HepG2 (cell line): ENCODE data around the gene BAHCC1. TPM values are rescaled to one million over a fixed set of nuclear protein-coding genes. Genes with fewer than 3 reads are reported as not detected.

ENCODE experiments used
- ATAC-seq: fragments of 200-7000 bp; cut with Tn5 transposase; 3 replicates; pipeline ENCODE4 v1.9.1; 2020; ENCODE audit warnings: mild to moderate bottlenecking, moderate library complexity
- BruUV-seq: library from RNA; stranded (reverse); fragments of 400-500 nt; replicated peaks from 2 replicates; lab custom pipeline; 2021; lab: Mats Ljungman, UMichigan
- CTCF ChIA-PET: fragments of 300-600 bp; formaldehyde crosslinking; extraction: SDS; loops from one replicate; lab custom pipeline; 2021; ENCODE audit warnings: low total read pairs, inconsistent platforms, low intra/inter-chr PET ratio; lab: Yijun Ruan, JAX
- POLR2A ChIA-PET: fragments of 350-600 bp; sonication (Branson Sonifier 250); formaldehyde crosslinking; loops from one replicate; lab custom pipeline; 2020; ENCODE audit warnings: antibody characterized with exemption, inconsistent platforms; lab: Yijun Ruan, JAX
- DNase-seq: peaks from one replicate; pipeline ENCODE4 v3.0.0-alpha.2; 2015; ENCODE audit warnings: low spot score
- FAIRE-seq: peaks from 3 replicates; lab custom pipeline; 2011; peaks lifted over from hg19 to GRCh38; lab: Jason Lieb, UNC
- H2AFZ ChIP-seq: one replicate; pipeline ENCODE4 v1.6.1; 2011; ENCODE audit warnings: low read length, inconsistent platforms
- H3K27ac ChIP-seq: fragments of 300-600 bp; 3 replicates; pipeline ENCODE4 v1.8.0; 2011; ENCODE audit warnings: mixed run types, mild to moderate bottlenecking, mixed read lengths, low read length, inconsistent platforms; ENCODE audit not compliant: insufficient read depth; ENCODE audit errors: extremely low read length
- H3K27me3 ChIP-seq, 2 experiments: fragments of 200-600 bp in 1 of 2; 2 replicates in 1 of 2; 3 replicates in 1 of 2; pipeline versions ENCODE4 v1.6.0 to v1.8.0; 2011; ENCODE audit warnings: low read length in 2 of 2, mild to moderate bottlenecking in 2 of 2, moderate library complexity in 2 of 2, inconsistent platforms in 1 of 2; ENCODE audit not compliant: insufficient read depth in 2 of 2, control insufficient read depth in 1 of 2
- H3K36me3 ChIP-seq, 2 experiments: fragments of 200-600 bp in 1 of 2; replicated peaks in 1 of 2; 2 replicates in 1 of 2; 3 replicates in 1 of 2; pipeline versions ENCODE4 v1.5.1 to v1.8.0; 2011; ENCODE audit warnings: low read length in 2 of 2, inconsistent platforms in 1 of 2; ENCODE audit not compliant: insufficient read depth in 2 of 2, control insufficient read depth in 1 of 2
- H3K4me1 ChIP-seq: 2 replicates; pipeline ENCODE4 v1.5.1; 2012; ENCODE audit warnings: low read length, inconsistent platforms; ENCODE audit not compliant: insufficient read depth
- H3K4me2 ChIP-seq: 2 replicates; pipeline ENCODE4 v1.6.0; 2011; ENCODE audit warnings: low read depth, low read length, inconsistent platforms
- H3K4me3 ChIP-seq, 3 experiments: fragments of 200-600 bp in 1 of 3; sonication (generic), shearing (Covaris generic) in 1 of 3; replicated peaks in 1 of 3; 2 replicates each; pipeline ENCODE4 v1.5.1; 2011 to 2016; ENCODE audit warnings: low read length in 3 of 3, inconsistent platforms in 2 of 3, low read depth in 2 of 3, mild to moderate bottlenecking in 2 of 3, control low read depth in 1 of 3, mixed read lengths in 1 of 3; ENCODE audit not compliant: insufficient read depth in 1 of 3
- H3K79me2 ChIP-seq: one replicate; pipeline ENCODE4 v1.6.1; 2011; ENCODE audit warnings: low read length, inconsistent platforms; ENCODE audit not compliant: insufficient read depth
- H3K9ac ChIP-seq: 2 replicates; pipeline ENCODE4 v1.6.0; 2011; ENCODE audit warnings: mild to moderate bottlenecking, low read depth, low read length, inconsistent platforms; ENCODE audit not compliant: insufficient read depth
- H3K9me3 ChIP-seq: 2 replicates; pipeline ENCODE4 v1.5.1; 2012; ENCODE audit warnings: mild to moderate bottlenecking, low read length
- H4K20me1 ChIP-seq: 2 replicates; pipeline ENCODE4 v1.6.0; 2011; ENCODE audit warnings: inconsistent platforms, mild to moderate bottlenecking, low read length, moderate library complexity; ENCODE audit not compliant: insufficient read depth
- AGO1 ChIP-seq: fragments of 200-400 bp; formaldehyde crosslinking; IDR thresholded peaks from 2 replicates; pipeline ENCODE4 v1.6.1; 2017; ENCODE audit warnings: mild to moderate bottlenecking, low read depth, low read length, moderate library complexity; ENCODE audit not compliant: poor library complexity, severe bottlenecking
- ASH2L ChIP-seq: fragments of 300-600, 200-600 bp; sonication (generic); IDR thresholded peaks from 2 replicates; pipeline ENCODE4 v1.7.0; 2017; ENCODE audit warnings: low read depth, mild to moderate bottlenecking, moderate library complexity, mixed read lengths, low read length; ENCODE audit not compliant: insufficient read length
- HIVEP1 ChIP-seq: sonication (generic); formaldehyde crosslinking; IDR thresholded peaks from 2 replicates; pipeline ENCODE4 v1.4.0; 2020; ENCODE audit warnings: mild to moderate bottlenecking, missing genetic modification reagents
- HNF4G ChIP-seq, 2 experiments: sonication (generic) in 1 of 2; formaldehyde crosslinking in 1 of 2; IDR thresholded peaks; 2 replicates each; pipeline versions ENCODE4 v1.4.0 to v1.6.1; 2011 to 2020; ENCODE audit warnings: borderline replicate concordance in 2 of 2, low read depth in 2 of 2, mild to moderate bottlenecking in 2 of 2, low read length in 1 of 2, missing genetic modification reagents in 1 of 2, moderate library complexity in 1 of 2
- KLF11 ChIP-seq: IDR thresholded peaks from 2 replicates; pipeline ENCODE4 v1.6.1; 2016; ENCODE audit warnings: missing compliant biosample characterization
- KMT2A ChIP-seq: sonication (generic); formaldehyde crosslinking; IDR thresholded peaks from 2 replicates; pipeline ENCODE4 v1.4.0; 2020; ENCODE audit warnings: missing genetic modification reagents
- MXD4 ChIP-seq: IDR thresholded peaks from 2 replicates; pipeline ENCODE4 v1.6.1; 2016; ENCODE audit warnings: mild to moderate bottlenecking, missing biosample characterization, missing genetic modification reagents
- MYNN ChIP-seq: sonication (generic); formaldehyde crosslinking; IDR thresholded peaks from 2 replicates; pipeline ENCODE4 v1.4.0; 2020; ENCODE audit warnings: mild to moderate bottlenecking, low read depth, missing genetic modification reagents
- NFATC3 ChIP-seq: sonication (generic); formaldehyde crosslinking; IDR thresholded peaks from 2 replicates; pipeline ENCODE4 v1.5.1; 2020; ENCODE audit warnings: mild to moderate bottlenecking, missing genetic modification reagents
- NFIC ChIP-seq: IDR thresholded peaks from 2 replicates; pipeline ENCODE4 v1.6.1; 2012; ENCODE audit warnings: mild to moderate bottlenecking, low read length, inconsistent platforms
- PHF21A ChIP-seq: sonication (generic); formaldehyde crosslinking; IDR thresholded peaks from 2 replicates; pipeline ENCODE4 v1.5.0; 2020; ENCODE audit warnings: mild to moderate bottlenecking, missing genetic modification reagents
- SAP130 ChIP-seq: IDR thresholded peaks from 2 replicates; pipeline ENCODE4 v1.6.1; 2016; ENCODE audit warnings: low read depth
- TCF7L2 ChIP-seq: IDR thresholded peaks from 2 replicates; pipeline ENCODE4 v1.6.1; 2011; ENCODE audit warnings: mild to moderate bottlenecking, low read depth, low read length, moderate library complexity
- ZFP62 ChIP-seq: sonication (generic); formaldehyde crosslinking; IDR thresholded peaks from 2 replicates; pipeline ENCODE4 v1.4.0; 2020; ENCODE audit warnings: missing genetic modification reagents
- ZFY ChIP-seq: sonication (generic); formaldehyde crosslinking; IDR thresholded peaks from 2 replicates; pipeline ENCODE4 v1.4.0; 2020; ENCODE audit warnings: missing genetic modification reagents
- ZMYM4 ChIP-seq: sonication (generic); formaldehyde crosslinking; IDR thresholded peaks from 2 replicates; pipeline ENCODE4 v1.8.1; 2023; ENCODE audit warnings: mild to moderate bottlenecking, missing genetic modification reagents
- ZNF761 ChIP-seq: sonication (generic); formaldehyde crosslinking; conservative IDR thresholded peaks from 2 replicates; pipeline ENCODE4 v1.4.0; 2020; ENCODE audit warnings: mild to moderate bottlenecking, missing genetic modification reagents
- WGBS: methylation state at CpG from one replicate; pipeline ENCODE4 v1.1.6; 2017; ENCODE audit warnings: low lambda C conversion rate; 5-methylcytosine and 5-hydroxymethylcytosine counted together
- in situ Hi-C: cut with HindIII; loops from 2 replicates; pipeline ENCODE4 v1.10.0; 2017; ENCODE audit warnings: low pct_unique_long_range_greater_than_20kb; ENCODE audit not compliant: extremely low pct_ligation_motif_present
- intact Hi-C: fragments of 100-400 bp; cut with micrococcal nuclease; formaldehyde crosslinking; loops from one replicate; pipeline ENCODE4 v1.10.0; 2022; ENCODE audit not compliant: unreplicated experiment
- polyA plus RNA-seq, 8 experiments: library from polyadenylated mRNA; depleted of rRNA in 3 of 8; stranded (reverse) in 7 of 8; unstranded in 1 of 8; fragments of >200 nt; fragmentation: Illumina TruSeq in 4 of 8; extraction: Trizol in 4 of 8; gene quantifications; 2 replicates each; pipeline versions ENCODE4 v1.2.1 to v1.2.3, GENCODE V29; 2011 to 2016; ENCODE audit warnings: low read depth in 4 of 8, missing spikeins in 1 of 8, mixed read lengths in 1 of 8; ENCODE audit not compliant: insufficient read depth in 1 of 8
- total RNA-seq, 5 experiments: library from RNA; depleted of rRNA; stranded (reverse); fragments of >200 nt; fragmentation: Illumina TruSeq; extraction: Trizol; gene quantifications; 2 replicates each; pipeline ENCODE4 v1.2.3, GENCODE V29; 2016; ENCODE audit warnings: low read depth in 1 of 5
- TF ChIP-seq, protein P1 (sequence below): IDR thresholded peaks from 2 replicates; pipeline ENCODE4 v1.6.1; 2016; ENCODE audit warnings: mild to moderate bottlenecking
- TF ChIP-seq, protein P2 (sequence below): IDR thresholded peaks from 2 replicates; pipeline ENCODE4 v1.4.0; 2020; ENCODE audit warnings: mild to moderate bottlenecking, missing genetic modification reagents

The BAHCC1 gene
- total and polyA plus RNA-seq, 2 of the 13 experiments (the other 11 are each of a cell fraction or from before 2014, with no cell fraction given) = 1.4 to 1.7 TPM

DNA sequence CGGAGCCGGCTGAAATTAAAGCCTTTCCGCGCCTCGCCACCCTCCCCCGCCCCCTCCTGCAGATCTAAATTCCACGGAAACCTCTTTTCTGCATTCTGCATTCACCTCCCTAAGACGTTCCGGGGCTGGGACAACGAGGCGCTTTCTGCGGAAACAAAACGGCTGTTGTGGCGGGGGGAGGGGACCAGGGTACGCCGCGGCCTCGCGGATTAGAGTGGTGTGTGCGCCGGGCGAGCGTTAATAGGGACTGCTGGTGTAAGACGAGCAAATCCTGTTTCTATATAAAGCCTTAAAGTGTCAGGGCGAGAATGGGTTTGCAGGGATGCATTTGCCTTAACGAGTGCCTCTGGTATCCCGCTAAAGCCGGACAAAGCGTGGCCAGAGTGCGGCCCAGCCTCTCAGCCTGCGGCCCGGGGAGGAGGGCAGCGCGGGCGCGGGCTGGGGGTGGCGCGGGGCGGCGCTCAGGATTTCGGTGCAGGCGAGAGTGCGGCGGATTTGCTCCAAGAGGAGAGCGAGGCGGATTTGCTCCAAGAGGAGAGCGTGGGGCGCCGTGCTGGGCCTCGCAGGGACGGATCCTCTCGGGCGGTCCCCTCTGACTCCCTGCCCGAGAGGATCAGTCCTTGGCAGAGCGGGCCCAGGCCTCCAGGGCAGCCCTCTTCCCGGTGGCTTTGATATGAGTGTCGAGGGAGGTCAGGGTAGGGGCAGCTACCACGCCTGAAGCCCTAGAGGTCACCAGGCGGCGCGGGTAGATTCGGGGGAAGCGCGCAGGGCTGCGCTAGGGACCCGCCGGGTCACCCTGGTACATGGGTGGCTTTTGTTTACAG lies 5.1 kb downstream of the BAHCC1 start:
- H3K9ac ChIP-seq = peak overlapping the region; percentile 61
- H4K20me1 ChIP-seq = peaks cover 4% of the 10 kb centered on the region
- no TSS peak for BruUV-seq
- no peak for DNase-seq
- no peak for FAIRE-seq
- POLR2A ChIA-PET = interaction anchor here (1.4 to 1.6 kb wide), 2 partner anchors 8 to 105 kb away, joined by 3 to 4 read pairs; partner anchors contain the start of gene SLC38A10
- in situ Hi-C loops = no loop called here
- peak overlapping the region; percentile 45 for H3K27ac ChIP-seq
- no peak overlapping the region for H2AFZ ChIP-seq
- H3K9me3 ChIP-seq = no peaks in the 10 kb centered on the region
- WGBS = 16% methylated on average over 42 of the region's 67 CpGs
- peak overlapping the region; percentile 69 for H3K4me2 ChIP-seq
- ATAC-seq = peak; percentile 4; the same call in 2 of the 3 replicates
- peaks cover 3 to 59% of the 10 kb centered on the region in 2 experiments; a peak in 4 of 5 replicates for H3K27me3 ChIP-seq
- H3K4me1 ChIP-seq = peaks cover 63% of the 10 kb centered on the region
- peak overlapping the region; percentile 72 to 87 (median 74); a peak in 5 of 6 replicates for H3K4me3 ChIP-seq
- intact Hi-C loops = loop anchor here (5.0 kb wide), 1 partner anchor 82 kb away; no protein-coding TSS in a partner anchor
- H3K36me3 ChIP-seq = no peaks in the 10 kb centered on the region
- CTCF ChIA-PET = no interaction called here
- H3K79me2 ChIP-seq = peaks cover 24% of the 10 kb centered on the region
- TF ChIP-seq NFIC = no peak
- TF ChIP-seq AGO1 = peak; percentile 23
- TF ChIP-seq SAP130 (CRISPR knock-in tag) = peak; percentile 23; the same call in 1 of the 2 replicates
- peak; percentile 65 for TF ChIP-seq ASH2L
- 0 out of 2 replicates have a peak, but pooled peaks have one; percentile 31 for TF ChIP-seq NFATC3 (CRISPR knock-in tag)
- no peak for TF ChIP-seq MYNN (CRISPR knock-in tag)
- no peak for TF ChIP-seq HNF4G (IDR thresholded peaks at IDR 0.05; ENCODE audit: borderline replicate concordance, low read depth, low read length)
- TF ChIP-seq HNF4G (CRISPR knock-in tag; IDR thresholded peaks at IDR 0.05; ENCODE audit: borderline replicate concordance, low read depth) = 0 out of 2 replicates have a peak, but pooled peaks have one; percentile 0
- TF ChIP-seq, protein P1, sequence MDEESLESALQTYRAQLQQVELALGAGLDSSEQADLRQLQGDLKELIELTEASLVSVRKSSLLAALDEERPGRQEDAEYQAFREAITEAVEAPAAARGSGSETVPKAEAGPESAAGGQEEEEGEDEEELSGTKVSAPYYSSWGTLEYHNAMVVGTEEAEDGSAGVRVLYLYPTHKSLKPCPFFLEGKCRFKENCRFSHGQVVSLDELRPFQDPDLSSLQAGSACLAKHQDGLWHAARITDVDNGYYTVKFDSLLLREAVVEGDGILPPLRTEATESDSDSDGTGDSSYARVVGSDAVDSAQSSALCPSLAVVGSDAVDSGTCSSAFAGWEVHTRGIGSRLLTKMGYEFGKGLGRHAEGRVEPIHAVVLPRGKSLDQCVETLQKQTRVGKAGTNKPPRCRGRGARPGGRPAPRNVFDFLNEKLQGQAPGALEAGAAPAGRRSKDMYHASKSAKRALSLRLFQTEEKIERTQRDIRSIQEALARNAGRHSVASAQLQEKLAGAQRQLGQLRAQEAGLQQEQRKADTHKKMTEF = 0 out of 2 replicates have a peak, but pooled peaks have one; percentile 9
- no peak for TF ChIP-seq TCF7L2
- peak; percentile 34; the same call in 1 of the 2 replicates for TF ChIP-seq PHF21A
- TF ChIP-seq MXD4 = no peak
- peak; percentile 37; the same call in 1 of the 2 replicates for TF ChIP-seq ZNF761 (CRISPR knock-in tag)
- TF ChIP-seq ZFY (CRISPR knock-in tag) = peak; percentile 61
- TF ChIP-seq KMT2A = no peak
- no peak for TF ChIP-seq ZFP62 (CRISPR knock-in tag)
- TF ChIP-seq ZMYM4 (CRISPR knock-in tag) = peak; percentile 10; the same call in 1 of the 2 replicates
- no peak for TF ChIP-seq KLF11 (CRISPR knock-in tag)
- TF ChIP-seq, protein P2, sequence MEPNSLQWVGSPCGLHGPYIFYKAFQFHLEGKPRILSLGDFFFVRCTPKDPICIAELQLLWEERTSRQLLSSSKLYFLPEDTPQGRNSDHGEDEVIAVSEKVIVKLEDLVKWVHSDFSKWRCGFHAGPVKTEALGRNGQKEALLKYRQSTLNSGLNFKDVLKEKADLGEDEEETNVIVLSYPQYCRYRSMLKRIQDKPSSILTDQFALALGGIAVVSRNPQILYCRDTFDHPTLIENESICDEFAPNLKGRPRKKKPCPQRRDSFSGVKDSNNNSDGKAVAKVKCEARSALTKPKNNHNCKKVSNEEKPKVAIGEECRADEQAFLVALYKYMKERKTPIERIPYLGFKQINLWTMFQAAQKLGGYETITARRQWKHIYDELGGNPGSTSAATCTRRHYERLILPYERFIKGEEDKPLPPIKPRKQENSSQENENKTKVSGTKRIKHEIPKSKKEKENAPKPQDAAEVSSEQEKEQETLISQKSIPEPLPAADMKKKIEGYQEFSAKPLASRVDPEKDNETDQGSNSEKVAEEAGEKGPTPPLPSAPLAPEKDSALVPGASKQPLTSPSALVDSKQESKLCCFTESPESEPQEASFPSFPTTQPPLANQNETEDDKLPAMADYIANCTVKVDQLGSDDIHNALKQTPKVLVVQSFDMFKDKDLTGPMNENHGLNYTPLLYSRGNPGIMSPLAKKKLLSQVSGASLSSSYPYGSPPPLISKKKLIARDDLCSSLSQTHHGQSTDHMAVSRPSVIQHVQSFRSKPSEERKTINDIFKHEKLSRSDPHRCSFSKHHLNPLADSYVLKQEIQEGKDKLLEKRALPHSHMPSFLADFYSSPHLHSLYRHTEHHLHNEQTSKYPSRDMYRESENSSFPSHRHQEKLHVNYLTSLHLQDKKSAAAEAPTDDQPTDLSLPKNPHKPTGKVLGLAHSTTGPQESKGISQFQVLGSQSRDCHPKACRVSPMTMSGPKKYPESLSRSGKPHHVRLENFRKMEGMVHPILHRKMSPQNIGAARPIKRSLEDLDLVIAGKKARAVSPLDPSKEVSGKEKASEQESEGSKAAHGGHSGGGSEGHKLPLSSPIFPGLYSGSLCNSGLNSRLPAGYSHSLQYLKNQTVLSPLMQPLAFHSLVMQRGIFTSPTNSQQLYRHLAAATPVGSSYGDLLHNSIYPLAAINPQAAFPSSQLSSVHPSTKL (CRISPR knock-in tag) = no peak
- 0 out of 2 replicates have a peak, but pooled peaks have one; percentile 26 for TF ChIP-seq HIVEP1 (CRISPR knock-in tag)
